H54 (cell line): Measurements from ENCODE around the gene DCAKD.
A peak's percentile ranks its signal among the peaks of the same experiment; 100 is the strongest.

Source experiments
- DNase-seq: peaks from one replicate; pipeline ENCODE4 v3.0.0; 2011; ENCODE audit warnings: low spot score, mixed read lengths; ENCODE audit not compliant: insufficient read length
- FAIRE-seq: peaks from 3 replicates; lab custom pipeline; 2011; peaks lifted over from hg19 to GRCh38; lab: Jason Lieb, UNC
- POLR2A ChIP-seq: IDR thresholded peaks from 2 replicates; pipeline ENCODE4 v1.6.1; 2011; ENCODE audit warnings: low read depth, mild to moderate bottlenecking, low read length

DCAKD gene

GRCh38 chr17:45050481-45051059, 862 bp downstream of the DCAKD start:
- TF ChIP-seq POLR2A, result peak; percentile 39; the same call in 1 of the 2 replicates
- FAIRE-seq (no peak), DNase-seq (no peak)

- no peak for FAIRE-seq
- TF ChIP-seq POLR2A, result no peak
- no peak for DNase-seq
Observed at GRCh38 chr17:45048795-45049563, 2.5 kb downstream of the DCAKD start.

- TF ChIP-seq POLR2A, result no peak
- peak; percentile 55 for FAIRE-seq
- no peak for DNase-seq
Observed at GRCh38 chr17:45046537-45047125, 4.8 kb downstream of the DCAKD start.

- DNase-seq (no peak), FAIRE-seq (no peak)
Observed at GRCh38 chr17:45043813-45044540, 7.5 kb downstream of the DCAKD start.

GRCh38 chr17:45042346-45043120, 8.9 kb downstream of the DCAKD start:
- DNase-seq, result no peak
- TF ChIP-seq POLR2A, result no peak
- FAIRE-seq, result no peak

More at GRCh38 chr17:45043813-45044540, 7.5 kb downstream of the DCAKD start:
- no peak for TF ChIP-seq POLR2A

GRCh38 chr17:45040459-45040858, 11.0 kb downstream of the DCAKD start:
- FAIRE-seq (no peak), DNase-seq (no peak)
- TF ChIP-seq POLR2A, result no peak

- FAIRE-seq (no peak), DNase-seq (no peak)
Observed at GRCh38 chr17:45038728-45039634, 12.5 kb downstream of the DCAKD start.

GRCh38 chr17:45036691-45037090, 14.7 kb downstream of the DCAKD start:
- TF ChIP-seq POLR2A, result no peak
- DNase-seq (no peak), FAIRE-seq (no peak)

More at GRCh38 chr17:45038728-45039634, 12.5 kb downstream of the DCAKD start:
- TF ChIP-seq POLR2A, result no peak

GRCh38 chr17:45035848-45036247, 15.6 kb downstream of the DCAKD start:
- no peak for DNase-seq
- FAIRE-seq, result no peak
- TF ChIP-seq POLR2A, result no peak

- no peak for TF ChIP-seq POLR2A
- no peak for DNase-seq
- no peak for FAIRE-seq
Observed at GRCh38 chr17:45034599-45034998, 16.8 kb downstream of the DCAKD start.

- TF ChIP-seq POLR2A, result no peak
- DNase-seq, result no peak
- FAIRE-seq, result no peak
Observed at GRCh38 chr17:45032174-45032541, 19.3 kb downstream of the DCAKD start.
